GM18858 (cell line): Measurements from ENCODE around the gene DLGAP1.

Experiments
- ATAC-seq: cut with Tn5 transposase; IDR thresholded peaks from one replicate; pipeline ENCODE4 v1.9.1; 2021; ENCODE audit not compliant: unreplicated experiment

DLGAP1 gene

GRCh38 chr18:3874581-3874980 is 580.5 kb downstream of the DLGAP1 start:
- ATAC-seq = no peak

- no peak for ATAC-seq
Measured at GRCh38 chr18:3874125-3874524, 581.0 kb downstream of the DLGAP1 start.

GRCh38 chr18:3873698-3874097 is 581.4 kb downstream of the DLGAP1 start:
- ATAC-seq = no peak

GRCh38 chr18:3873211-3873610 is 581.9 kb downstream of the DLGAP1 start:
- ATAC-seq = no peak

- ATAC-seq = no peak
Measured at GRCh38 chr18:3872641-3873040, 582.5 kb downstream of the DLGAP1 start.

GRCh38 chr18:3871687-3872086 is 583.4 kb downstream of the DLGAP1 start:
- ATAC-seq = no peak

- no peak for ATAC-seq
Measured at GRCh38 chr18:3870914-3871313, 584.2 kb downstream of the DLGAP1 start.

GRCh38 chr18:3869848-3870247 is 585.3 kb downstream of the DLGAP1 start:
- no peak for ATAC-seq

GRCh38 chr18:3867864-3868311 is 587.2 kb downstream of the DLGAP1 start:
- ATAC-seq = no peak

- ATAC-seq = no peak
Measured at GRCh38 chr18:3867236-3867635, 587.9 kb downstream of the DLGAP1 start.

GRCh38 chr18:3864669-3865298 is 590.3 kb downstream of the DLGAP1 start:
- no peak for ATAC-seq

GRCh38 chr18:3863593-3863992 is 591.5 kb downstream of the DLGAP1 start:
- ATAC-seq = no peak

- no peak for ATAC-seq
Measured at GRCh38 chr18:3863006-3863405, 592.1 kb downstream of the DLGAP1 start.

GRCh38 chr18:3861495-3861894 is 593.6 kb downstream of the DLGAP1 start:
- ATAC-seq = no peak

- ATAC-seq = no peak
Measured at GRCh38 chr18:3857544-3857943, 597.6 kb downstream of the DLGAP1 start.

- ATAC-seq = no peak
Measured at GRCh38 chr18:3855966-3856365, 599.1 kb downstream of the DLGAP1 start.

- no peak for ATAC-seq
Measured at GRCh38 chr18:3852321-3852720, 602.8 kb downstream of the DLGAP1 start.

GRCh38 chr18:3851159-3851558 is 603.9 kb downstream of the DLGAP1 start:
- ATAC-seq = no peak

- no peak for ATAC-seq
Measured at GRCh38 chr18:3848316-3848715, 606.8 kb downstream of the DLGAP1 start.

GRCh38 chr18:3845161-3845560 is 609.9 kb downstream of the DLGAP1 start:
- ATAC-seq = no peak

- no peak for ATAC-seq
Measured at GRCh38 chr18:3842844-3843243, 612.3 kb downstream of the DLGAP1 start.

- ATAC-seq = no peak
Measured at GRCh38 chr18:3840766-3841165, 614.3 kb downstream of the DLGAP1 start.

- ATAC-seq = no peak
Measured at GRCh38 chr18:3839581-3839981, 615.5 kb downstream of the DLGAP1 start.
